SH-SY5Y (cell line): ENCODE data around the gene ARL3.

Source experiments
- GATA2 ChIP-seq: IDR thresholded peaks from 2 replicates; pipeline ENCODE4 v1.6.1; 2011; ENCODE audit warnings: mild to moderate bottlenecking, low read depth, low read length
- GATA3 ChIP-seq: IDR thresholded peaks from 2 replicates; pipeline ENCODE4 v1.6.1; 2011; ENCODE audit warnings: low read depth, mild to moderate bottlenecking, low read length, moderate library complexity

GRCh38 chr10:102721954-102722353 lies 7.8 kb upstream of the ARL3 start:
- TF ChIP-seq GATA2 = no peak
- no peak for TF ChIP-seq GATA3
